ENCODE results near the gene ARMC6.

GRCh38 chr19:18991468-18991867 is 41.9 kb upstream of the ARMC6 start:
- no peak for TF ChIP-seq CTCF (IDR thresholded peaks at IDR 0.05)
- no peak for TF ChIP-seq POLR2A (IDR thresholded peaks at IDR 0.05)
